Natural killer cell (primary cell): Measurements from ENCODE around the gene AMN1. TPM values are rescaled to one million over a fixed set of nuclear protein-coding genes. Genes with fewer than 3 reads are reported as not detected.
A peak's percentile ranks its signal among the peaks of the same experiment; 100 is the strongest.

Experiments used
- ATAC-seq, 3 donors: fragments of 150-1000 bp in 2 of 3; fragments of 200-7000 bp in 1 of 3; cut with Tn5 transposase; 1 replicate in 1 of 3; 2 replicates in 2 of 3; pipeline ENCODE4 v1.10.0; 2021; ENCODE audit warnings: mild to moderate bottlenecking in 2 of 3, moderate library complexity in 2 of 3
- DNase-seq, 2 donors: peaks; one replicate each; pipeline versions ENCODE4 v3.0.0 to v3.0.0-alpha.2; 2013 to 2021; ENCODE audit warnings: mixed read lengths in 1 of 2
- H3K27ac ChIP-seq: one replicate; pipeline ENCODE4 v1.5.1; 2013; ENCODE audit warnings: mild to moderate bottlenecking, low read length
- H3K27me3 ChIP-seq: one replicate; pipeline ENCODE4 v1.6.1; 2013; ENCODE audit warnings: low read length; ENCODE audit not compliant: control insufficient read depth, insufficient read depth
- H3K36me3 ChIP-seq: one replicate; pipeline ENCODE4 v1.6.1; 2013; ENCODE audit warnings: low read length; ENCODE audit not compliant: control insufficient read depth, insufficient read depth
- H3K4me1 ChIP-seq: one replicate; pipeline ENCODE4 v1.6.1; 2013; ENCODE audit warnings: low read length; ENCODE audit not compliant: control insufficient read depth, insufficient read depth
- H3K4me3 ChIP-seq: one replicate; pipeline ENCODE4 v1.5.1; 2013; ENCODE audit warnings: low read length
- H3K9me3 ChIP-seq: one replicate; pipeline ENCODE4 v1.6.1; 2013; ENCODE audit warnings: low read length; ENCODE audit not compliant: control insufficient read depth, insufficient read depth
- H3K27ac Mint-ChIP-seq, 2 donors: one replicate each; pipeline ENCODE4 v1.8.0; 2022; ENCODE audit warnings: mild to moderate bottlenecking in 2 of 2, mixed read lengths in 2 of 2, moderate library complexity in 1 of 2
- H3K27me3 Mint-ChIP-seq, 2 donors: one replicate each; pipeline ENCODE4 v1.8.0; 2022; ENCODE audit warnings: low read depth in 2 of 2, mixed read lengths in 2 of 2
- H3K36me3 Mint-ChIP-seq: one replicate; pipeline ENCODE4 v1.8.0; 2022; ENCODE audit warnings: mixed read lengths
- H3K4me1 Mint-ChIP-seq, 2 donors: one replicate each; pipeline ENCODE4 v1.8.0; 2022; ENCODE audit warnings: mixed read lengths in 2 of 2
- H3K4me3 Mint-ChIP-seq: one replicate; pipeline ENCODE4 v1.8.0; 2022; ENCODE audit warnings: mild to moderate bottlenecking, moderate library complexity, mixed read lengths
- H3K9me3 Mint-ChIP-seq, 2 donors: one replicate each; pipeline ENCODE4 v1.8.0; 2022; ENCODE audit warnings: mixed read lengths in 2 of 2
- CTCF ChIP-seq: fragments of 200-600 bp; IDR thresholded peaks from one replicate; pipeline ENCODE4 v1.8.0; 2022; ENCODE audit warnings: antibody characterized with exemption
- WGBS: methylation state at CpG from one replicate; pipeline ENCODE4 v1.1.7; 2013; ENCODE audit warnings: missing lambda C conversion rate; ENCODE audit not compliant: insufficient coverage; 5-methylcytosine and 5-hydroxymethylcytosine counted together
- intact Hi-C: fragments of 100-400 bp; cut with micrococcal nuclease; formaldehyde crosslinking; loops from one replicate; pipeline ENCODE4 v1.14.2; 2022
- total RNA-seq, 4 donors: library from RNA; stranded (reverse); fragments of 120-200 nt in 1 of 4; gene quantifications; one replicate each; pipeline versions ENCODE4 v1.2.3 to v1.2.4, GENCODE V29; 2013 to 2022

Gene AMN1
- total RNA-seq, 3 donors from 2014 or later (not counting 1 experiment from before 2014, with no cell fraction given): 4.6 to 6.9 (median 6.3) TPM

GRCh38 chr12:31627456-31628054, 101.3 kb downstream of the AMN1 start:
- intact Hi-C loops: no loop called here
- Mint-ChIP-seq H3K27me3 (peaks cover 0 to 3% of the 10 kb centered on the region in 2 donors), H3K4me1 (peaks cover 9 to 10% of the 10 kb centered on the region in 2 donors), H3K36me3 (no peaks in the 10 kb centered on the region), H3K27ac (no peak overlapping the region), H3K9me3 (peaks cover 0 to 2% of the 10 kb centered on the region in 2 donors), H3K4me3 (no peak overlapping the region)
- Histone ChIP-seq H3K4me3 (no peak overlapping the region), H3K27ac (no peak overlapping the region), H3K36me3 (no peaks in the 10 kb centered on the region), H3K4me1 (no peaks in the 10 kb centered on the region), H3K27me3 (no peaks in the 10 kb centered on the region), H3K9me3 (no peaks in the 10 kb centered on the region)
- whole genome bisulfite sequencing: 94% methylated on average over 5 of the region's 5 CpGs
- ATAC-seq: no peak
- no peak for TF ChIP-seq CTCF
- DNase-seq: no peak

- no peak for TF ChIP-seq CTCF
Measured at GRCh38 chr12:31626270-31626995, 102.4 kb downstream of the AMN1 start.

GRCh38 chr12:31622038-31622437, 106.8 kb downstream of the AMN1 start:
- 75% methylated on average over 4 of the region's 4 CpGs for WGBS
- H3K27ac Mint-ChIP-seq: no peak overlapping the region

More at GRCh38 chr12:31626270-31626995, 102.4 kb downstream of the AMN1 start:
- Histone ChIP-seq H3K27me3 (no peaks in the 10 kb centered on the region), H3K9me3 (no peaks in the 10 kb centered on the region), H3K27ac (no peak overlapping the region), H3K4me3 (no peak overlapping the region), H3K4me1 (no peaks in the 10 kb centered on the region), H3K36me3 (no peaks in the 10 kb centered on the region)
- Mint-ChIP-seq H3K36me3 (no peaks in the 10 kb centered on the region), H3K4me1 (peaks cover 9 to 10% of the 10 kb centered on the region in 2 donors), H3K27me3 (peaks cover 0 to 3% of the 10 kb centered on the region in 2 donors), H3K27ac (no peak overlapping the region), H3K4me3 (no peak overlapping the region), H3K9me3 (peaks cover 0 to 2% of the 10 kb centered on the region in 2 donors)
- WGBS: 52% methylated on average over 5 of the region's 7 CpGs
- ATAC-seq (peak; percentile 54 to 73 (median 71)), DNase-seq (no peak)
- intact Hi-C loops: no loop called here

More at GRCh38 chr12:31622038-31622437, 106.8 kb downstream of the AMN1 start:
- intact Hi-C loops: no loop called here
- Histone ChIP-seq H3K27ac (no peak overlapping the region), H3K36me3 (no peaks in the 10 kb centered on the region), H3K4me3 (no peak overlapping the region), H3K27me3 (no peaks in the 10 kb centered on the region), H3K4me1 (no peaks in the 10 kb centered on the region), H3K9me3 (no peaks in the 10 kb centered on the region)
- ATAC-seq (no peak), DNase-seq (no peak)
- Mint-ChIP-seq H3K4me1 (peaks cover 9 to 10% of the 10 kb centered on the region in 2 donors), H3K4me3 (no peak overlapping the region), H3K36me3 (no peaks in the 10 kb centered on the region), H3K27me3 (no peaks in the 10 kb centered on the region), H3K9me3 (peaks cover 0 to 2% of the 10 kb centered on the region in 2 donors)
- TF ChIP-seq CTCF: no peak

Other genes starting within 250 kb of the AMN1 start
- gene DENND5B, start 137.9 kb downstream of the AMN1 start, total RNA-seq: 1 to 10 TPM in 1 of 3 donors, under 1 TPM in 2; 0.52 to 2.4 (median 0.70) TPM
- 1 to 10 TPM; 1.2 to 1.9 (median 1.2) TPM for gene ETFBKMT, start 69.3 kb downstream of the AMN1 start, total RNA-seq
- gene RESF1, start 230.4 kb upstream of the AMN1 start, total RNA-seq: 100 to 1,000 TPM; 144 to 209 (median 184) TPM